Subcutaneous adipose tissue (tissue), 4 donors: Measurements from ENCODE around the gene LRRC4C. TPM values are rescaled to one million over a fixed set of nuclear protein-coding genes. Genes with fewer than 3 reads are reported as not detected.

Source experiments
- CTCF ChIP-seq: fragments of 450-650 bp; IDR thresholded peaks from one replicate; pipeline ENCODE4 v1.5.1; 2016; ENCODE audit warnings: low read depth, mild to moderate bottlenecking, control low read depth, antibody characterized with exemption, moderate library complexity
- total RNA-seq, 4 donors: library from RNA; depleted of rRNA; stranded (reverse); fragments of >200 nt; gene quantifications; one replicate each; pipeline ENCODE4 v1.1.0, GENCODE V29; 2016

Gene LRRC4C
- total RNA-seq, 4 donors from 2014 or later = 0.16 to 1.3 (median 1.0) TPM; not detected in 1

- no peak for TF ChIP-seq CTCF
Measured at GRCh38 chr11:40597546-40598113, 861.8 kb downstream of the LRRC4C start.

- TF ChIP-seq CTCF = no peak
Measured at GRCh38 chr11:40573254-40573891, 886.1 kb downstream of the LRRC4C start.

- TF ChIP-seq CTCF = no peak
Measured at GRCh38 chr11:40569947-40570531, 889.4 kb downstream of the LRRC4C start.

- TF ChIP-seq CTCF = no peak
Measured at GRCh38 chr11:40567392-40567791, 892.1 kb downstream of the LRRC4C start.

- TF ChIP-seq CTCF = no peak
Measured at GRCh38 chr11:40544162-40544561, 915.3 kb downstream of the LRRC4C start.

GRCh38 chr11:40542821-40543220 is 916.6 kb downstream of the LRRC4C start:
- TF ChIP-seq CTCF = no peak

GRCh38 chr11:40537734-40538133 is 921.7 kb downstream of the LRRC4C start:
- no peak for TF ChIP-seq CTCF
